ENCODE data around the gene VPS13A.

The VPS13A gene

DNA sequence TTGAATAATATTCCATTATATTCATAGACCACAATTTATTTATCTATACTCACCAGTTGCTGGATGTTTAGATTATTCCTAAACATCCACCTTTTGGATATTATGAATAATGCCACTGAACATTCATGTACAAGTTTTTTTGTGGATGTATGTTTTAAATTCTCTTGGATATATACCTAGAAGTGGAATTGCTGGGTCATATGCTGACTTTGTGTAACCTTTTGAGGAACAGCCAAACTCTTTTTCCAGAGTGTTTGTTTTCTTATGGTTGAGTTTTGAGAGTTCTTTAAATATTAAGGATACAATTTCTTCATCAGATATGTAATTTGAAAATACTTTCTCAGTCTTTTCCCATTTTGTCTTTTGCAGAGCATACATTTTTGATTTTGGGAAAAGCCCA, 2.7 kb downstream of the VPS13A start:
- Histone ChIP-seq H3K36me3 (ENCODE audit: insufficient read depth, low read length) (no peaks in the 10 kb centered on the region), H3K4me1 (ENCODE audit: insufficient read depth, low read length, severe bottlenecking) (peaks cover 30% of the 10 kb centered on the region), H3K27me3 (ENCODE audit: insufficient read depth, low read length) (no peaks in the 10 kb centered on the region), H3K9me3 (ENCODE audit: low read length) (no peaks in the 10 kb centered on the region), H3F3A (ENCODE audit: insufficient read depth, low read length) (peaks cover 6% of the 10 kb centered on the region; the same call in 1 of the 2 replicates), H3K4me2 (ENCODE audit: low read length) (peak overlapping the region; percentile 98; the same call in 1 of the 2 replicates), H3K79me2 (ENCODE audit: insufficient read depth, low read length) (peaks cover 67% of the 10 kb centered on the region), H2AFZ (ENCODE audit: low read length) (no peak overlapping the region), H3K27ac (ENCODE audit: low read depth, low read length, poor library complexity, severe bottlenecking) (no peak overlapping the region), H3K9me2 (ENCODE audit: low read depth, low read length) (no peaks in the 10 kb centered on the region), H3K9ac (ENCODE audit: low read length) (no peak overlapping the region), H3K4me3 (ENCODE audit: low read depth, low read length, poor library complexity, severe bottlenecking) (peak overlapping the region; percentile 76), H4K20me1 (ENCODE audit: insufficient read depth, low read length) (no peaks in the 10 kb centered on the region)
- TF ChIP-seq EZH2 (IDR thresholded peaks at IDR 0.05; ENCODE audit: borderline replicate concordance, low read length): no peak
- TF ChIP-seq, protein P1, sequence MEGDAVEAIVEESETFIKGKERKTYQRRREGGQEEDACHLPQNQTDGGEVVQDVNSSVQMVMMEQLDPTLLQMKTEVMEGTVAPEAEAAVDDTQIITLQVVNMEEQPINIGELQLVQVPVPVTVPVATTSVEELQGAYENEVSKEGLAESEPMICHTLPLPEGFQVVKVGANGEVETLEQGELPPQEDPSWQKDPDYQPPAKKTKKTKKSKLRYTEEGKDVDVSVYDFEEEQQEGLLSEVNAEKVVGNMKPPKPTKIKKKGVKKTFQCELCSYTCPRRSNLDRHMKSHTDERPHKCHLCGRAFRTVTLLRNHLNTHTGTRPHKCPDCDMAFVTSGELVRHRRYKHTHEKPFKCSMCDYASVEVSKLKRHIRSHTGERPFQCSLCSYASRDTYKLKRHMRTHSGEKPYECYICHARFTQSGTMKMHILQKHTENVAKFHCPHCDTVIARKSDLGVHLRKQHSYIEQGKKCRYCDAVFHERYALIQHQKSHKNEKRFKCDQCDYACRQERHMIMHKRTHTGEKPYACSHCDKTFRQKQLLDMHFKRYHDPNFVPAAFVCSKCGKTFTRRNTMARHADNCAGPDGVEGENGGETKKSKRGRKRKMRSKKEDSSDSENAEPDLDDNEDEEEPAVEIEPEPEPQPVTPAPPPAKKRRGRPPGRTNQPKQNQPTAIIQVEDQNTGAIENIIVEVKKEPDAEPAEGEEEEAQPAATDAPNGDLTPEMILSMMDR (IDR thresholded peaks at IDR 0.05; ENCODE audit: low read length): no peak

DNA sequence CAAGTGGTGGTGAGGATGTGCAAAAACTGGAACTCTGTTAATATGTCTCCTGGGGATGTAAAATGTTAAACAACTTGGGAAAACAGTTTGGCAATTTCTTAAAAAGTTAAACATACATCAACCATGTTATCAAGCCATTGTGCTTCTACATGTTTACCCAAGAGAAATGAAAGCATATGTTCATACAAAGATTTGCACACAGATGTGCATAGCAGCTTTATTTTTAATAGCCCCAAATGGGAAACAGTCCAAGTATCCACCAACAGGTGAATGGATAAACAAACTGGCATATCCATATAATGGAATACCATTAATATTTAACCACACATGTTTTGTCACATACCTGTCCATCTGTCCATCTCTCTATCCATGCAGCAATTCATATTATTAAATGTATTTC, 6.2 kb downstream of the VPS13A start:
- Histone ChIP-seq H3K4me2 (ENCODE audit: low read length) (no peak overlapping the region), H3K36me3 (ENCODE audit: insufficient read depth, low read length) (no peaks in the 10 kb centered on the region; the same call in 1 of the 2 replicates), H3K27ac (ENCODE audit: low read depth, low read length, poor library complexity, severe bottlenecking) (no peak overlapping the region), H3K9me2 (ENCODE audit: low read depth, low read length) (no peaks in the 10 kb centered on the region), H3F3A (ENCODE audit: insufficient read depth, low read length) (no peaks in the 10 kb centered on the region), H3K4me3 (ENCODE audit: low read depth, low read length, poor library complexity, severe bottlenecking) (no peak overlapping the region), H3K9me3 (ENCODE audit: low read length) (no peaks in the 10 kb centered on the region), H3K4me1 (ENCODE audit: insufficient read depth, low read length, severe bottlenecking) (peaks cover 24% of the 10 kb centered on the region), H4K20me1 (ENCODE audit: insufficient read depth, low read length) (no peaks in the 10 kb centered on the region), H2AFZ (ENCODE audit: low read length) (no peak overlapping the region), H3K27me3 (ENCODE audit: insufficient read depth, low read length) (no peaks in the 10 kb centered on the region), H3K9ac (ENCODE audit: low read length) (no peak overlapping the region), H3K79me2 (ENCODE audit: insufficient read depth, low read length) (peaks cover 86% of the 10 kb centered on the region)
- TF ChIP-seq, protein P1 (IDR thresholded peaks at IDR 0.05; ENCODE audit: low read length): no peak
- TF ChIP-seq EZH2 (IDR thresholded peaks at IDR 0.05; ENCODE audit: borderline replicate concordance, low read length): no peak

DNA sequence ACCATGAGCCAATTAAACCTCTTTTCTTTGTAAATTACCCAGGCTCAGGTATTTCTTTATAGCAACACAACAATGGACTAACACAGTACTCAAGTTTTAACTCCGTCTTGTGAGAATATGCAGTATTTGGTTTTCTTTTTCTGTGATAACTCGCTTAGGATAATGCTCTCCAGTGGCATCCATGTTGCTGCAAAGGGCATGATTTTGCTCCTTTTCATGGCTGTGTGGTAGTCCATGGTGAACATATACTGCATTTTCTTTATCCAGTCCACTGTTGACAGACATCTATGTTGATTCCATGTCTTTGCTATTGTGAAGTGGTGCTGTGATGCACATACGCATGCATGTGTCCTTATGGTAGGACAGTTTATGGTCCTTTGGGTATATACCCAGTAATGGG, 10.9 kb downstream of the VPS13A start:
- H3K36me3 ChIP-seq (ENCODE audit: insufficient read depth, low read length): no peaks in the 10 kb centered on the region; the same call in 1 of the 2 replicates
- H3K27me3 ChIP-seq (ENCODE audit: insufficient read depth, low read length): no peaks in the 10 kb centered on the region
- H3K9ac ChIP-seq (ENCODE audit: low read length): no peak overlapping the region
- H3K9me2 ChIP-seq (ENCODE audit: low read depth, low read length): no peaks in the 10 kb centered on the region
- H3K4me1 ChIP-seq (ENCODE audit: insufficient read depth, low read length, severe bottlenecking): no peaks in the 10 kb centered on the region
- H4K20me1 ChIP-seq (ENCODE audit: insufficient read depth, low read length): no peaks in the 10 kb centered on the region
- no peak overlapping the region for H2AFZ ChIP-seq (ENCODE audit: low read length)
- H3F3A ChIP-seq (ENCODE audit: insufficient read depth, low read length): no peaks in the 10 kb centered on the region
- H3K27ac ChIP-seq (ENCODE audit: low read depth, low read length, poor library complexity, severe bottlenecking): no peak overlapping the region
- TF ChIP-seq, protein P1 (IDR thresholded peaks at IDR 0.05; ENCODE audit: low read length): no peak
- TF ChIP-seq EZH2 (IDR thresholded peaks at IDR 0.05; ENCODE audit: borderline replicate concordance, low read length): no peak
- H3K9me3 ChIP-seq (ENCODE audit: low read length): 0 out of 2 replicates have a peak, but pooled peaks cover 2% of the 10 kb centered on the region
- H3K4me2 ChIP-seq (ENCODE audit: low read length): no peak overlapping the region
- H3K4me3 ChIP-seq (ENCODE audit: low read depth, low read length, poor library complexity, severe bottlenecking): no peak overlapping the region
- H3K79me2 ChIP-seq (ENCODE audit: insufficient read depth, low read length): peaks cover 79% of the 10 kb centered on the region

All from OCI-LY1 (cell line).